Tongue (tissue), 2 donors: ENCODE results near the gene MRPS18B. TPM values are rescaled to one million over a fixed set of nuclear protein-coding genes. Genes with fewer than 3 reads are reported as not detected.
A peak's percentile ranks its signal among the peaks of the same experiment; 100 is the strongest.

Experiments
- DNase-seq: peaks from one replicate; pipeline ENCODE4 v3.0.0-alpha.2; 2015
- total RNA-seq: library from RNA; depleted of rRNA; stranded (reverse); fragments of >200 nt; gene quantifications from one replicate; pipeline ENCODE4 v1.2.3, GENCODE V29; 2014

The MRPS18B gene
- total RNA-seq, 1 donor from 2014 or later: 60.1 TPM

GRCh38 chr6:30610065-30610464 is 7.6 kb upstream of the MRPS18B start:
- DNase-seq: no peak

- DNase-seq: no peak
Measured at GRCh38 chr6:30611150-30611855, 6.3 kb upstream of the MRPS18B start.

- DNase-seq: no peak
Measured at GRCh38 chr6:30611856-30612194, 5.8 kb upstream of the MRPS18B start.

GRCh38 chr6:30612213-30612612 is 5.4 kb upstream of the MRPS18B start:
- DNase-seq: no peak

GRCh38 chr6:30612687-30613248 is 4.9 kb upstream of the MRPS18B start:
- no peak for DNase-seq

- DNase-seq: no peak
Measured at GRCh38 chr6:30613251-30614043, 4.2 kb upstream of the MRPS18B start.

- peak; percentile 35 for DNase-seq
Measured at GRCh38 chr6:30614044-30614842, 3.4 kb upstream of the MRPS18B start.

- peak; percentile 99 for DNase-seq
Measured at GRCh38 chr6:30614843-30615218, 2.8 kb upstream of the MRPS18B start.

GRCh38 chr6:30615219-30615957 is 2.3 kb upstream of the MRPS18B start:
- DNase-seq: peak; percentile 95

- peak; percentile 80 for DNase-seq
Measured at GRCh38 chr6:30615958-30616810, 1.5 kb upstream of the MRPS18B start.

- DNase-seq: peak; percentile 100
Measured at GRCh38 chr6:30616811-30617564, 652 bp upstream of the MRPS18B start, which contains the start of gene PPP1R10. Gene PPP1R10, minus strand, starts transcription at chr6:30617243. Its CDS starts 7,299 bp downstream, at chr6:30609944.

GRCh38 chr6:30618270-30618797 is 694 bp downstream of the MRPS18B start:
- no peak for DNase-seq

- no peak for DNase-seq
Measured at GRCh38 chr6:30619561-30619960, 1.9 kb downstream of the MRPS18B start.

GRCh38 chr6:30625511-30625910 is 7.9 kb downstream of the MRPS18B start:
- DNase-seq: no peak

- DNase-seq: peak; percentile 96
Measured at GRCh38 chr6:30626484-30627366, 9.1 kb downstream of the MRPS18B start, which contains the start of gene ATAT1. Gene ATAT1, plus strand, starts transcription at chr6:30626874.

GRCh38 chr6:30635834-30636233 is 18.2 kb downstream of the MRPS18B start:
- DNase-seq: no peak

- no peak for DNase-seq
Measured at GRCh38 chr6:30640481-30640880, 22.8 kb downstream of the MRPS18B start.

GRCh38 chr6:30641048-30641447 is 23.4 kb downstream of the MRPS18B start:
- no peak for DNase-seq

GRCh38 chr6:30643656-30644055 is 26.0 kb downstream of the MRPS18B start:
- no peak for DNase-seq
